DOHH2 (cell line): ENCODE results near the gene SMIM44.

Experiments used
- H3F3A ChIP-seq: fragments of 200-600 bp; sonication (generic), shearing (Covaris generic); 2 replicates; pipeline ENCODE4 v1.6.0; 2016; ENCODE audit warnings: antibody characterized with exemption, mild to moderate bottlenecking; ENCODE audit not compliant: control insufficient read depth, insufficient read depth
- H3K27ac ChIP-seq: fragments of 200-600 bp; sonication (generic); 2 replicates; pipeline ENCODE4 v1.5.1; 2014; ENCODE audit warnings: low read depth, mild to moderate bottlenecking, low read length, moderate library complexity
- H3K27me3 ChIP-seq: fragments of 200-600 bp; sonication (generic); 2 replicates; pipeline ENCODE4 v1.6.1; 2014; ENCODE audit warnings: mild to moderate bottlenecking, low read length, mixed read lengths; ENCODE audit not compliant: control insufficient read depth
- H3K36me3 ChIP-seq: fragments of 200-600 bp; sonication (generic); 2 replicates; pipeline ENCODE4 v1.6.1; 2014; ENCODE audit warnings: mild to moderate bottlenecking, low read length, moderate library complexity, mixed read lengths; ENCODE audit not compliant: control insufficient read depth
- H3K4me1 ChIP-seq: fragments of 200-600 bp; sonication (generic); 2 replicates; pipeline ENCODE4 v1.6.1; 2014; ENCODE audit warnings: mild to moderate bottlenecking, low read length, mixed read lengths; ENCODE audit not compliant: control insufficient read depth
- H3K4me2 ChIP-seq: fragments of 200-600 bp; sonication (generic); 2 replicates; pipeline ENCODE4 v1.6.0; 2014; ENCODE audit warnings: mild to moderate bottlenecking, low read length, moderate library complexity
- H3K4me3 ChIP-seq: fragments of 200-600 bp; sonication (generic); 2 replicates; pipeline ENCODE4 v1.5.1; 2014; ENCODE audit warnings: mild to moderate bottlenecking, low read length, mixed read lengths
- H3K79me2 ChIP-seq: fragments of 200-600 bp; sonication (generic); 2 replicates; pipeline ENCODE4 v1.6.1; 2014; ENCODE audit warnings: mild to moderate bottlenecking, low read length, mixed read lengths; ENCODE audit not compliant: control insufficient read depth
- H3K9me2 ChIP-seq: fragments of 200-600 bp; sonication (generic); replicated peaks from 2 replicates; pipeline ENCODE4 v1.6.1; 2014; ENCODE audit warnings: mild to moderate bottlenecking, low read length, mixed read lengths; ENCODE audit not compliant: control insufficient read depth
- H3K9me3 ChIP-seq: fragments of 200-600 bp; sonication (generic); 2 replicates; pipeline ENCODE4 v1.6.1; 2014; ENCODE audit warnings: antibody characterized with exemption, low read length, mixed read lengths; ENCODE audit not compliant: control insufficient read depth, insufficient read depth
- H4K20me1 ChIP-seq: fragments of 200-600 bp; sonication (generic); 2 replicates; pipeline ENCODE4 v1.6.0; 2014; ENCODE audit warnings: low read depth, mild to moderate bottlenecking, antibody characterized with exemption, low read length, moderate library complexity; ENCODE audit not compliant: control insufficient read depth, insufficient read depth
- EZH2phosphoT487 ChIP-seq: fragments of 200-600 bp; sonication (generic); IDR thresholded peaks from 2 replicates; pipeline ENCODE4 v1.6.1; 2017; ENCODE audit warnings: borderline replicate concordance, mild to moderate bottlenecking, antibody characterized with exemption, low read length, moderate library complexity, mixed read lengths
- TF ChIP-seq, protein P1 (sequence below): fragments of 200-600 bp; sonication (generic); IDR thresholded peaks from one replicate; pipeline ENCODE4 v1.5.1; 2014; ENCODE audit warnings: antibody characterized with exemption, mild to moderate bottlenecking, low read depth, low read length; ENCODE audit not compliant: poor library complexity, severe bottlenecking

SMIM44 gene

GRCh38 chr19:3491396-3492119 is 8.3 kb upstream of the SMIM44 start:
- H3K79me2 ChIP-seq: no peaks in the 10 kb centered on the region; the same call in 1 of the 2 replicates
- H3K4me2 ChIP-seq: no peak overlapping the region
- peaks cover 25% of the 10 kb centered on the region for H3K36me3 ChIP-seq
- no peaks in the 10 kb centered on the region for H3K9me3 ChIP-seq
- no peaks in the 10 kb centered on the region for H3K4me1 ChIP-seq
- no peaks in the 10 kb centered on the region for H3F3A ChIP-seq
- H3K27ac ChIP-seq: no peak overlapping the region
- H3K9me2 ChIP-seq: no peaks in the 10 kb centered on the region
- H4K20me1 ChIP-seq: no peaks in the 10 kb centered on the region
- no peaks in the 10 kb centered on the region for H3K27me3 ChIP-seq
- TF ChIP-seq, protein P1, sequence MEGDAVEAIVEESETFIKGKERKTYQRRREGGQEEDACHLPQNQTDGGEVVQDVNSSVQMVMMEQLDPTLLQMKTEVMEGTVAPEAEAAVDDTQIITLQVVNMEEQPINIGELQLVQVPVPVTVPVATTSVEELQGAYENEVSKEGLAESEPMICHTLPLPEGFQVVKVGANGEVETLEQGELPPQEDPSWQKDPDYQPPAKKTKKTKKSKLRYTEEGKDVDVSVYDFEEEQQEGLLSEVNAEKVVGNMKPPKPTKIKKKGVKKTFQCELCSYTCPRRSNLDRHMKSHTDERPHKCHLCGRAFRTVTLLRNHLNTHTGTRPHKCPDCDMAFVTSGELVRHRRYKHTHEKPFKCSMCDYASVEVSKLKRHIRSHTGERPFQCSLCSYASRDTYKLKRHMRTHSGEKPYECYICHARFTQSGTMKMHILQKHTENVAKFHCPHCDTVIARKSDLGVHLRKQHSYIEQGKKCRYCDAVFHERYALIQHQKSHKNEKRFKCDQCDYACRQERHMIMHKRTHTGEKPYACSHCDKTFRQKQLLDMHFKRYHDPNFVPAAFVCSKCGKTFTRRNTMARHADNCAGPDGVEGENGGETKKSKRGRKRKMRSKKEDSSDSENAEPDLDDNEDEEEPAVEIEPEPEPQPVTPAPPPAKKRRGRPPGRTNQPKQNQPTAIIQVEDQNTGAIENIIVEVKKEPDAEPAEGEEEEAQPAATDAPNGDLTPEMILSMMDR: no peak
- TF ChIP-seq EZH2phosphoT487: no peak
- H3K4me3 ChIP-seq: no peak overlapping the region

DNA sequence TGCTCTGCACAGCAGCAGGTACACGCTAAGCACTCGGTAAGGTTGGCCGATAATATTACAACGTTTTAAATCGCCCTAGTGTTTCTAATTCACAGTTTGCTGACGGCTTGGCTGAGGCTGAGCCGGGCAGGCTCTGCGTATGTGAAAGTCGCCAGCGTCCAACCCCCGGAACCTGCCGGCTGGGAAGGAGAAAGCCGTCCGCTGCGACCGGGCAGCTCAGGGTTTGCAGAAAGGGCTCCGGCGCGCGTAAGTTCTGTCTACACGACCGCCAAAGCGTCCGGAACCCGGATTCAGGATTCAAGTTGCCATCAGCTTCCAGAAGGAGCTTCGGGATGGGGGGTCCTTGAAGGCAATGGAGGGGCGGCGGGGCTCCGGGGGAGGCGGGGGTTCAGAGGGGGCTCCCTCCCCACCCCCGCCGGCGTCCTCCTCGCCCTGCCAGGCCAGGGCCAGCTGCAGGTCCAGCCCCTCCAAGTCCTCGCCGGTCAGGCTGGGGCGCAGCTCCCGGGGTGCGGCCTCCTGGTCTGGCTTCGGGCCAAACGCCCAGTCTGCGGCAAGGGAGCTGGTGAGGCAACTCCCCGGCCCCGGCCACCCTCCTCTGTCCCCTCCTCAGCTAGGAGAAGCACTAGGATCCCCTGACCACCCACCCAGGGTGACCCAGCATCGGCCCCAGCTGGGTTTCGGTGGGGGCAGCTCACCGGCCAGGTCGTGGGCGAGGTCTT is 575 bp downstream of the SMIM44 start:
- Histone ChIP-seq H3K9me3 (no peaks in the 10 kb centered on the region), H4K20me1 (no peaks in the 10 kb centered on the region), H3K4me1 (peaks cover 42% of the 10 kb centered on the region), H3K4me2 (peak overlapping the region; percentile 61; the same call in 1 of the 2 replicates), H3K36me3 (no peaks in the 10 kb centered on the region), H3K4me3 (no peak overlapping the region), H3K79me2 (no peaks in the 10 kb centered on the region), H3K27ac (no peak overlapping the region), H3K9me2 (no peaks in the 10 kb centered on the region), H3K27me3 (no peaks in the 10 kb centered on the region), H3F3A (peaks cover 12% of the 10 kb centered on the region)
- TF ChIP-seq EZH2phosphoT487: no peak
- TF ChIP-seq, protein P1: no peak

GRCh38 chr19:3481241-3482090 is 1.8 kb downstream of the SMIM44 start:
- no peaks in the 10 kb centered on the region for H3K9me2 ChIP-seq

More at GRCh38 chr19:3481241-3482090, 1.8 kb downstream of the SMIM44 start:
- peak overlapping the region; percentile 61 for H3K4me2 ChIP-seq
- H3F3A ChIP-seq: peaks cover 12% of the 10 kb centered on the region
- H4K20me1 ChIP-seq: no peaks in the 10 kb centered on the region
- H3K27me3 ChIP-seq: no peaks in the 10 kb centered on the region
- H3K79me2 ChIP-seq: no peaks in the 10 kb centered on the region
- H3K9me3 ChIP-seq: no peaks in the 10 kb centered on the region
- H3K27ac ChIP-seq: peak overlapping the region; percentile 82
- peak overlapping the region; percentile 59 for H3K4me3 ChIP-seq
- TF ChIP-seq, protein P1: no peak
- TF ChIP-seq EZH2phosphoT487: no peak
- H3K36me3 ChIP-seq: no peaks in the 10 kb centered on the region
- H3K4me1 ChIP-seq: peaks cover 42% of the 10 kb centered on the region
